ENCODE measurements around the gene EN2.

Gene EN2

GRCh38 chr7:155508376-155509358 lies 50.7 kb downstream of the EN2 start:
- Mint-ChIP-seq H3K27me3 (peaks cover 75% of the 10 kb centered on the region), H3K27ac (peak overlapping the region; percentile 85), H3K9me3 (no peaks in the 10 kb centered on the region), H3K4me1 (peaks cover 20% of the 10 kb centered on the region), H3K4me3 (peak overlapping the region; percentile 11), H3K36me3 (peaks cover 4% of the 10 kb centered on the region)
- CTCF ChIA-PET: no interaction called here
- DNase-seq: no peak

- H3K9me3 Mint-ChIP-seq: no peaks in the 10 kb centered on the region
- peak overlapping the region; percentile 30 for H3K27ac Mint-ChIP-seq
- H3K4me1 Mint-ChIP-seq: peaks cover 20% of the 10 kb centered on the region
- DNase-seq: no peak
- H3K4me3 Mint-ChIP-seq: peak overlapping the region; percentile 11
- peaks cover 76% of the 10 kb centered on the region for H3K27me3 Mint-ChIP-seq
- CTCF ChIA-PET: no interaction called here
- peaks cover 4% of the 10 kb centered on the region for H3K36me3 Mint-ChIP-seq
Observed at GRCh38 chr7:155509359-155509724, 51.4 kb downstream of the EN2 start.

GRCh38 chr7:155509725-155510551 lies 52.0 kb downstream of the EN2 start:
- Mint-ChIP-seq H3K4me3 (peak overlapping the region; percentile 44), H3K9me3 (no peaks in the 10 kb centered on the region), H3K27me3 (peaks cover 76% of the 10 kb centered on the region), H3K4me1 (peaks cover 20% of the 10 kb centered on the region), H3K36me3 (peaks cover 4% of the 10 kb centered on the region), H3K27ac (peak overlapping the region; percentile 70)
- CTCF ChIA-PET: no interaction called here
- no peak for DNase-seq

GRCh38 chr7:155510975-155511701 lies 53.2 kb downstream of the EN2 start:
- peak overlapping the region; percentile 30 for H3K27ac Mint-ChIP-seq
- H3K27me3 Mint-ChIP-seq: peaks cover 77% of the 10 kb centered on the region
- DNase-seq: no peak
- CTCF ChIA-PET: no interaction called here
- no peaks in the 10 kb centered on the region for H3K9me3 Mint-ChIP-seq
- no peak overlapping the region for H3K4me3 Mint-ChIP-seq
- peaks cover 20% of the 10 kb centered on the region for H3K4me1 Mint-ChIP-seq
- peaks cover 4% of the 10 kb centered on the region for H3K36me3 Mint-ChIP-seq

GRCh38 chr7:155511702-155511996 lies 53.7 kb downstream of the EN2 start:
- H3K27me3 Mint-ChIP-seq: peaks cover 77% of the 10 kb centered on the region
- CTCF ChIA-PET: no interaction called here
- H3K4me3 Mint-ChIP-seq: no peak overlapping the region
- no peaks in the 10 kb centered on the region for H3K9me3 Mint-ChIP-seq
- DNase-seq: no peak
- H3K4me1 Mint-ChIP-seq: peaks cover 19% of the 10 kb centered on the region
- no peak overlapping the region for H3K27ac Mint-ChIP-seq
- H3K36me3 Mint-ChIP-seq: peaks cover 4% of the 10 kb centered on the region

- Mint-ChIP-seq H3K27ac (peak overlapping the region; percentile 24), H3K9me3 (no peaks in the 10 kb centered on the region), H3K27me3 (peaks cover 77% of the 10 kb centered on the region), H3K4me3 (no peak overlapping the region), H3K4me1 (peaks cover 17% of the 10 kb centered on the region), H3K36me3 (peaks cover 4% of the 10 kb centered on the region)
- DNase-seq: no peak
- CTCF ChIA-PET: no interaction called here
Observed at GRCh38 chr7:155512246-155512887, 54.4 kb downstream of the EN2 start.

- no peak overlapping the region for H3K27ac Mint-ChIP-seq
- peaks cover 11% of the 10 kb centered on the region for H3K4me1 Mint-ChIP-seq
- H3K36me3 Mint-ChIP-seq: peaks cover 4% of the 10 kb centered on the region
- no peak overlapping the region for H3K4me3 Mint-ChIP-seq
- H3K27me3 Mint-ChIP-seq: peaks cover 80% of the 10 kb centered on the region
- CTCF ChIA-PET: interaction anchor here (0.8 kb wide), 1 partner anchor 560 kb away, joined by 4 read pairs; no protein-coding TSS in a partner anchor
- no peaks in the 10 kb centered on the region for H3K9me3 Mint-ChIP-seq
- DNase-seq: no peak
Observed at GRCh38 chr7:155513543-155514285, 55.8 kb downstream of the EN2 start.

GRCh38 chr7:155514296-155514695 lies 56.4 kb downstream of the EN2 start:
- DNase-seq: no peak
- Mint-ChIP-seq H3K27ac (no peak overlapping the region), H3K9me3 (no peaks in the 10 kb centered on the region), H3K4me3 (no peak overlapping the region), H3K36me3 (no peaks in the 10 kb centered on the region), H3K27me3 (peaks cover 79% of the 10 kb centered on the region), H3K4me1 (peaks cover 6% of the 10 kb centered on the region)
- CTCF ChIA-PET: no interaction called here
